NCI-H774 (cell line): ENCODE data around the gene TRIO.

Experiments
- DNase-seq: peaks from one replicate; lab custom pipeline; 2025; lab: John Stamatoyannopoulos, UW

Gene TRIO

GRCh38 chr5:14507156-14507941 lies 364.2 kb downstream of the TRIO start:
- no peak for DNase-seq

- no peak for DNase-seq
Observed at GRCh38 chr5:14508046-14508445, 364.9 kb downstream of the TRIO start.

- DNase-seq = no peak
Observed at GRCh38 chr5:14509556-14509955, 366.4 kb downstream of the TRIO start.

GRCh38 chr5:14510156-14510734 lies 367.1 kb downstream of the TRIO start:
- DNase-seq = peak; percentile 52

- DNase-seq = no peak
Observed at GRCh38 chr5:14510880-14511279, 367.7 kb downstream of the TRIO start.

GRCh38 chr5:14512574-14512973 lies 369.4 kb downstream of the TRIO start:
- DNase-seq = no peak

- no peak for DNase-seq
Observed at GRCh38 chr5:14513266-14513665, 370.1 kb downstream of the TRIO start.

- DNase-seq = no peak
Observed at GRCh38 chr5:14516901-14517300, 373.8 kb downstream of the TRIO start.

- no peak for DNase-seq
Observed at GRCh38 chr5:14518638-14519037, 375.5 kb downstream of the TRIO start.

GRCh38 chr5:14521748-14522147 lies 378.6 kb downstream of the TRIO start:
- no peak for DNase-seq

GRCh38 chr5:14522721-14523120 lies 379.6 kb downstream of the TRIO start:
- no peak for DNase-seq

GRCh38 chr5:14523243-14524034 lies 380.3 kb downstream of the TRIO start:
- no peak for DNase-seq

- no peak for DNase-seq
Observed at GRCh38 chr5:14525397-14525796, 382.3 kb downstream of the TRIO start.

- no peak for DNase-seq
Observed at GRCh38 chr5:14526493-14526892, 383.4 kb downstream of the TRIO start.

GRCh38 chr5:14528115-14528514 lies 385.0 kb downstream of the TRIO start:
- DNase-seq = no peak

- no peak for DNase-seq
Observed at GRCh38 chr5:14528926-14529325, 385.8 kb downstream of the TRIO start.

- no peak for DNase-seq
Observed at GRCh38 chr5:14531668-14532067, 388.5 kb downstream of the TRIO start.

GRCh38 chr5:14532180-14532579 lies 389.0 kb downstream of the TRIO start:
- DNase-seq = no peak

GRCh38 chr5:14534773-14535172 lies 391.6 kb downstream of the TRIO start:
- DNase-seq = no peak

GRCh38 chr5:14545308-14545707 lies 402.2 kb downstream of the TRIO start:
- no peak for DNase-seq

GRCh38 chr5:14545862-14546261 lies 402.7 kb downstream of the TRIO start:
- no peak for DNase-seq

GRCh38 chr5:14547666-14548065 lies 404.5 kb downstream of the TRIO start:
- no peak for DNase-seq

- DNase-seq = no peak
Observed at GRCh38 chr5:14551211-14551610, 408.1 kb downstream of the TRIO start.
